Natural killer cell (primary cell): ENCODE data around the gene CFAP77. TPM values are rescaled to one million over a fixed set of nuclear protein-coding genes. Genes with fewer than 3 reads are reported as not detected.

Experiments
- ATAC-seq, 3 donors: fragments of 150-1000 bp in 2 of 3; fragments of 200-7000 bp in 1 of 3; cut with Tn5 transposase; 1 replicate in 1 of 3; 2 replicates in 2 of 3; pipeline ENCODE4 v1.10.0; 2021; ENCODE audit warnings: mild to moderate bottlenecking in 2 of 3, moderate library complexity in 2 of 3
- DNase-seq, 2 donors: peaks; one replicate each; pipeline versions ENCODE4 v3.0.0 to v3.0.0-alpha.2; 2013 to 2021; ENCODE audit warnings: mixed read lengths in 1 of 2
- H3K27ac ChIP-seq: one replicate; pipeline ENCODE4 v1.5.1; 2013; ENCODE audit warnings: mild to moderate bottlenecking, low read length
- H3K27me3 ChIP-seq: one replicate; pipeline ENCODE4 v1.6.1; 2013; ENCODE audit warnings: low read length; ENCODE audit not compliant: control insufficient read depth, insufficient read depth
- H3K36me3 ChIP-seq: one replicate; pipeline ENCODE4 v1.6.1; 2013; ENCODE audit warnings: low read length; ENCODE audit not compliant: control insufficient read depth, insufficient read depth
- H3K4me1 ChIP-seq: one replicate; pipeline ENCODE4 v1.6.1; 2013; ENCODE audit warnings: low read length; ENCODE audit not compliant: control insufficient read depth, insufficient read depth
- H3K4me3 ChIP-seq: one replicate; pipeline ENCODE4 v1.5.1; 2013; ENCODE audit warnings: low read length
- H3K9me3 ChIP-seq: one replicate; pipeline ENCODE4 v1.6.1; 2013; ENCODE audit warnings: low read length; ENCODE audit not compliant: control insufficient read depth, insufficient read depth
- H3K27ac Mint-ChIP-seq, 2 donors: one replicate each; pipeline ENCODE4 v1.8.0; 2022; ENCODE audit warnings: mild to moderate bottlenecking in 2 of 2, mixed read lengths in 2 of 2, moderate library complexity in 1 of 2
- H3K27me3 Mint-ChIP-seq, 2 donors: one replicate each; pipeline ENCODE4 v1.8.0; 2022; ENCODE audit warnings: low read depth in 2 of 2, mixed read lengths in 2 of 2
- H3K36me3 Mint-ChIP-seq: one replicate; pipeline ENCODE4 v1.8.0; 2022; ENCODE audit warnings: mixed read lengths
- H3K4me1 Mint-ChIP-seq, 2 donors: one replicate each; pipeline ENCODE4 v1.8.0; 2022; ENCODE audit warnings: mixed read lengths in 2 of 2
- H3K4me3 Mint-ChIP-seq: one replicate; pipeline ENCODE4 v1.8.0; 2022; ENCODE audit warnings: mild to moderate bottlenecking, moderate library complexity, mixed read lengths
- H3K9me3 Mint-ChIP-seq, 2 donors: one replicate each; pipeline ENCODE4 v1.8.0; 2022; ENCODE audit warnings: mixed read lengths in 2 of 2
- CTCF ChIP-seq: fragments of 200-600 bp; IDR thresholded peaks from one replicate; pipeline ENCODE4 v1.8.0; 2022; ENCODE audit warnings: antibody characterized with exemption
- WGBS: methylation state at CpG from one replicate; pipeline ENCODE4 v1.1.7; 2013; ENCODE audit warnings: missing lambda C conversion rate; ENCODE audit not compliant: insufficient coverage; 5-methylcytosine and 5-hydroxymethylcytosine counted together
- intact Hi-C: fragments of 100-400 bp; cut with micrococcal nuclease; formaldehyde crosslinking; loops from one replicate; pipeline ENCODE4 v1.14.2; 2022
- total RNA-seq, 4 donors: library from RNA; stranded (reverse); fragments of 120-200 nt in 1 of 4; gene quantifications; one replicate each; pipeline versions ENCODE4 v1.2.3 to v1.2.4, GENCODE V29; 2013 to 2022

Gene CFAP77
- total RNA-seq, 3 donors from 2014 or later (not counting 1 experiment from before 2014, with no cell fraction given): not detected

- H3K36me3 ChIP-seq: no peaks in the 10 kb centered on the region
- Mint-ChIP-seq H3K4me3 (no peak overlapping the region), H3K9me3 (no peaks in the 10 kb centered on the region), H3K36me3 (no peaks in the 10 kb centered on the region), H3K4me1 (no peaks in the 10 kb centered on the region), H3K27ac (no peak overlapping the region), H3K27me3 (peaks cover 21 to 26% of the 10 kb centered on the region in 2 donors)
- ATAC-seq (no peak), DNase-seq (no peak)
- WGBS: 64% methylated on average over 22 of the region's 22 CpGs
- intact Hi-C loops: no loop called here
- H3K27me3 ChIP-seq: no peaks in the 10 kb centered on the region
- no peaks in the 10 kb centered on the region for H3K9me3 ChIP-seq
- no peak for TF ChIP-seq CTCF
- no peak overlapping the region for H3K4me3 ChIP-seq
- no peak overlapping the region for H3K27ac ChIP-seq
- no peaks in the 10 kb centered on the region for H3K4me1 ChIP-seq
These were observed 104.2 kb downstream of the CFAP77 start for GRCh38 chr9:132514011-132514744.

- Histone ChIP-seq H3K4me1 (no peaks in the 10 kb centered on the region), H3K9me3 (no peaks in the 10 kb centered on the region), H3K4me3 (no peak overlapping the region), H3K27ac (no peak overlapping the region), H3K36me3 (no peaks in the 10 kb centered on the region), H3K27me3 (no peaks in the 10 kb centered on the region)
- TF ChIP-seq CTCF: no peak
- H3K27ac Mint-ChIP-seq: no peak overlapping the region
- ATAC-seq (no peak), DNase-seq (no peak)
- WGBS: 81% methylated on average over 8 of the region's 8 CpGs
- H3K36me3 Mint-ChIP-seq: no peaks in the 10 kb centered on the region
- H3K4me1 Mint-ChIP-seq: no peaks in the 10 kb centered on the region
- H3K4me3 Mint-ChIP-seq: no peak overlapping the region
- H3K9me3 Mint-ChIP-seq: no peaks in the 10 kb centered on the region
- intact Hi-C loops: no loop called here
- H3K27me3 Mint-ChIP-seq: peaks cover 21 to 26% of the 10 kb centered on the region in 2 donors
These were observed 104.8 kb downstream of the CFAP77 start for GRCh38 chr9:132514821-132515220.

- 88% methylated on average over 6 of the region's 6 CpGs for WGBS
- intact Hi-C loops: no loop called here
- no peaks in the 10 kb centered on the region for H3K4me1 ChIP-seq
- no peak overlapping the region for H3K27ac ChIP-seq
- ATAC-seq (no peak), DNase-seq (no peak)
- Mint-ChIP-seq H3K36me3 (no peaks in the 10 kb centered on the region), H3K9me3 (no peaks in the 10 kb centered on the region), H3K4me3 (no peak overlapping the region), H3K27ac (no peak overlapping the region), H3K4me1 (no peaks in the 10 kb centered on the region), H3K27me3 (peaks cover 19 to 28% of the 10 kb centered on the region in 2 donors)
- H3K36me3 ChIP-seq: no peaks in the 10 kb centered on the region
- H3K4me3 ChIP-seq: no peak overlapping the region
- H3K9me3 ChIP-seq: no peaks in the 10 kb centered on the region
- H3K27me3 ChIP-seq: no peaks in the 10 kb centered on the region
- no peak for TF ChIP-seq CTCF
These were observed 106.3 kb downstream of the CFAP77 start for GRCh38 chr9:132516301-132516700.

- Mint-ChIP-seq H3K27me3 (peaks cover 16 to 28% of the 10 kb centered on the region in 2 donors), H3K9me3 (no peaks in the 10 kb centered on the region), H3K36me3 (no peaks in the 10 kb centered on the region), H3K27ac (no peak overlapping the region), H3K4me1 (no peaks in the 10 kb centered on the region), H3K4me3 (no peak overlapping the region)
- Histone ChIP-seq H3K4me3 (no peak overlapping the region), H3K27me3 (no peaks in the 10 kb centered on the region), H3K36me3 (no peaks in the 10 kb centered on the region), H3K4me1 (no peaks in the 10 kb centered on the region), H3K9me3 (no peaks in the 10 kb centered on the region), H3K27ac (no peak overlapping the region)
- ATAC-seq: no peak
- TF ChIP-seq CTCF: no peak
- intact Hi-C loops: no loop called here
- 55% methylated on average over 18 of the region's 18 CpGs for WGBS
- DNase-seq: no peak
These were observed 106.9 kb downstream of the CFAP77 start for GRCh38 chr9:132516911-132517310.
